ENCODE results near the gene FRY.

Gene FRY

GRCh38 chr13:32081591-32081990 is 50.0 kb downstream of the FRY start:
- DNase-seq (ENCODE audit: low read depth in 2 of 2), result no peak

DNA sequence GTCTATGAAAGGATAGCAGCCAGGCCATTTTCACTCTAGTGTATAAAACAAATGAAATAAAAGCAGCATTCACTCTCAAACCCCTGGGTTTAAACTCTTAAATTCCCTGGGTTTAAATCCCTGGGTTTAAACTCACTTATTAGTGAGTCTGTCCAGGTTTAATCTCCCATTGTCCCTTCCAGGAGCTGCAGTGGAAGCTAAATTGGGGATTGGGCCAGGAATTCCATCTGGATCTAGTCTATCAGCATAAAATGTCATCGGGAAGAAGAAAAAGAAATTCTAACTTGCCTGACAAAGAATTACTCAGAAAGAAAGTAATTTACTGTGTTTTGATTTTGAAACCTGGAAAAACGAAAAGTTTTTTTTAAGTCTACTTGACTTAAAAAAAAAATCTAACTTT is 54.8 kb downstream of the FRY start:
- no peak for DNase-seq (ENCODE audit: low read depth in 2 of 2)

DNA sequence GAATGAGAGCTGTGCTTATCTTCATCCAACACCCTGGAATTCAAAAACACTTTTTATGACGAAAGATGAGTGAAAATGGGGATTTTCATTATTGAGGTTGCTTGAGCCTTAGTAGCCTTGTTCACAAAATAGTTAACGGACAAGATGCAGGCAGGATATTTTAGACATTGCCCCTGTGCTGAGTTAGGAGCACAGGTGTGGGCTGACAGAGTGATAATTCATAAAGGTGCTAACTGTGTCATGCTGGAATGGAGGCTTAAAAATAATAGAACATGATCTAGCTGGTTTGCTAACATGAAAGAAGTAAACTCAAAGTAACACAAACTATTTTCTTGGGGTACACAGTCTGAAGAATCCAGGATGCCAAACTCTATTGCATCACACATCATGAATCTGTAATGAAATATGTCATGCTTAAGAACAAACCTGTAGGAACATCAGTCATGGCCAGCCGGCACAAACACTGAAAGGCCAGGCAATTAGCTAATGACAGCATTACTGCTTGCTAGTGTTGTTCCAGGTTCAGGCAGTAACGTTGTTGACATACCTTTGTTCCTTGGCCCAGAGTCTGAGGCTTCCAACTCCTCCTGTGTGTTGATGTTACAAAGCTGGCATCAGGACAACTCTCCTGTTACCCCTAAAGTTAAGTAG is 55.3 kb downstream of the FRY start:
- DNase-seq (ENCODE audit: low read depth in 2 of 2), result no peak

DNA sequence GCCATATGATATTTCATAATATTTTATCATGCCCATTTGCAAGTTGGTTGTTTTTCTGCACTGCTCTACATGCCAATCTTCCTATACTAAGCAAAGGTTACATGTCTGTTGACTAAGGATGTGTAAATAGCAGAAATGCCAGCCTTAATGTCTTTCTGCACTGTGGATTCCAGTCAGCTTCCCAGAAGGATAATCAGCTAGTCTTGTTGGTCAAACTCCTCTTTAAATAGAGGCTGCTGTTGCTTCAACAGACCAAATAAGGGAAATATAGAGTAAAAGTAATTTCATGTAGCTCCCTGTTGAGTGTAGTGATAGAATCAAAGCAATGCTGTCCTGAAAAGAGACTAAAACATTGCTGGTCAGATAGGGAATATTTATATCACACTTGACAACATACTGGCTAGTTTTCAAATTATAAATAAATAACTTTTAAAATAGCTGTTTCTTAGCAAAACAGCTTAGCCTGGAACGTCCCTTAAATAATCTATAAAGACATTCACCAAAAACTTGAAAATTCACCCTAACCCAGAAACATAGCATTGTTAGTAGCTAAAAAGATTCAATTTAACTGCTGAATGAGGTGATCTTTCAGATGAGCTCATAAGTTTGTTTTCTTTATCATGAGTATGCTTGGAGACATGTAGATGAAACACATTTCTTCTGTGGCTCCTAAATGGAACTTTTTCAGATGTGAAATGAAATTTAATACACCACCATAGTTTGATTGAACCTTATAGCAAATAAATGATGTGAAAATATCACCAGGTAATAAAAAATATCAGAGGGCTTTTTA is 56.6 kb downstream of the FRY start:
- no peak for DNase-seq (ENCODE audit: low read depth in 2 of 2)

DNA sequence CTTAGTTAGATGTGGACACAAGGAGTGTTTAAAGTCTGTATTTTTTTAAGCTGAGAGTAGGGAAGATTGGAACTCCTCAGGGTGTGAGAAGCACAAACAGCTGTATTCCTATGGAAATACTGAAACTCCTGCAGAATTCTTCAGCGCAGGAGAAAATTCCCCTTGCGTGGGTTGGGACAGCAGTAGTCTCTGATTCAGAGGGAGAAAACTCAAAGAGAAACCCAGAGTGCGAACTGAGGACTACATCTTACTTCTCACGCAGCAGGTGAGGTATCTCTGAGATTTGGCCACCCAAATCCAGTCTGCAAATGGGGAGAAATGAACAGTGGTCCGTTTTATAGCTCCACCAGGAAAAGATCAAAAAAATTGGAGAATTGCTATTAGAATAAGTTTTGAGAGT is 60.9 kb downstream of the FRY start:
- DNase-seq (ENCODE audit: low read depth in 2 of 2), result no peak

DNA sequence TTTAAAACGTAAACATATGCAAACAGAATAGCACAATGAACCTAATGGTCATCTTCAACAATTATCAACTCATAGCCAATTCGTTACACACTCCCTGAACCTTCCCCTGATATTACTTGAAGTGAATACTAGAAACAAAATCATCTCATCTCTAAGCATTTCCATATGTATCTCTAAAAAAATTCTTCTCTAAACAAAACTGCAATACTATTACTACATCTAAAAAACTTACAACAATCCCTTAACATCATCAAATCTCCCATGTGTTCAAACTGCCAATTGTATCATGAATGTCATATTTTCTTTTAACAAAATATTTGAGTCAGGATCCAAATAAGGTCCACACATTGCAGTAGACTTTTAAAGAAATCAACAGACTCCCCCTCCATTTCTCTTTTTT is 61.4 kb downstream of the FRY start:
- DNase-seq (ENCODE audit: low read depth in 2 of 2), result no peak

GRCh38 chr13:32098272-32098671 is 66.7 kb downstream of the FRY start:
- no peak for DNase-seq (ENCODE audit: low read depth in 2 of 2)

- DNase-seq (ENCODE audit: low read depth in 2 of 2), result no peak
These were observed 74.2 kb downstream of the FRY start for GRCh38 chr13:32105653-32106313.

DNA sequence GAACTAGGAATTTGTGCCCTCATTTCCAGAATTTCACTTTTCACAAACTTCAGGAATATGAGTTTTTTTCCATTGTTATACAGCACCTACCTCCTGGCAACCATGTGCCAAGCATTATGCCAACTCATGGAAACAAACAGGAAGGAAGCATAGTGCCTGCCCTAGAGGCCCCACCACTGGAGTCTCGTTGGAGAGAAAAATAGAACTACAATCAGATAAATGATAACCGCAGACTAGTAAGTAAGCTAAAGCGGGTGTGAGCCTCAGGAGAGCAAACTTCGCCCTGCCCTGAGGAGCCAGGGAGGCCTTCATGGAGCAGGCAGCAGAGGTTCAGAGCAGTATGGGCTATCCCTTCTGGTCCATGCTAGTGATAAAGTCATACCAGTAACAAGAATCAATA is 75.9 kb downstream of the FRY start:
- no peak for DNase-seq (ENCODE audit: low read depth in 2 of 2)

DNA sequence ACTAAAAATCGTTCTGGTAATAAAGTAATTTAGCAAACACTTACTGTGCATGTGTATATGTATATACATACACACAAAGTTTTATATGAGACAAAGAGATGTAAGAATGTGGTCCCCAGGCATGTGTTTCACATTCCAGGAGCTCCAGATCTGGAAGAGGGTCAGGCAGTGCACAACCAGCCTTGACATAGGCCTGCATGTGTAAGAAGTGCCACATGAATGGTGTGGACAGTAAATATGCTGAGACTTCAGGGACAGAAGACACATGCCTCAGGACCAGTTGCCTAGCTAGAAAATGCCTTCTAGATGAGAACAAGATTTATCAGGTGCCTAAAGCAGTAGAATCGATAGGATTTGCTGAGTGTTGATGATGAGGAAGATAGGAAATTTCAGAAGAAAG is 76.4 kb downstream of the FRY start:
- DNase-seq (ENCODE audit: low read depth in 2 of 2), result no peak

DNA sequence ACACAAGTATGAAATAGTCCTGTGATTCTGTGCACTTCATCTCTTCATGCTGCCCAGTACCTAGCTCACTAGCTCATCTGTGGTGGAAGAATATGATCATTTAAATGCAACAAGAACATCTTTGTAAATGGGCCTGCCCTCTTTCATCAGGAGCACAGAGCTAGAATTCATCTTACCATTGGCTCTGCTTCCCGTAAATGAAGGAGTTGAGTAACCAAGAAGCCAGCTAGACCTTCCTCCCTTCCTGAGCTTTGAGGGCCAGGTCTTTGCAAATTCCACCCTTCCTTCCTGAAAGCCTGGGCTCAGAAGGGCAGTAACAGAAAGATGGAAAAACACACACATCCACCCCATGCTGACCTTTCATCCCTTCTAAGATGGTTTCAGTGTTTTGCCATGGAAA is 82.0 kb downstream of the FRY start:
- DNase-seq (ENCODE audit: low read depth in 2 of 2), result no peak

DNA sequence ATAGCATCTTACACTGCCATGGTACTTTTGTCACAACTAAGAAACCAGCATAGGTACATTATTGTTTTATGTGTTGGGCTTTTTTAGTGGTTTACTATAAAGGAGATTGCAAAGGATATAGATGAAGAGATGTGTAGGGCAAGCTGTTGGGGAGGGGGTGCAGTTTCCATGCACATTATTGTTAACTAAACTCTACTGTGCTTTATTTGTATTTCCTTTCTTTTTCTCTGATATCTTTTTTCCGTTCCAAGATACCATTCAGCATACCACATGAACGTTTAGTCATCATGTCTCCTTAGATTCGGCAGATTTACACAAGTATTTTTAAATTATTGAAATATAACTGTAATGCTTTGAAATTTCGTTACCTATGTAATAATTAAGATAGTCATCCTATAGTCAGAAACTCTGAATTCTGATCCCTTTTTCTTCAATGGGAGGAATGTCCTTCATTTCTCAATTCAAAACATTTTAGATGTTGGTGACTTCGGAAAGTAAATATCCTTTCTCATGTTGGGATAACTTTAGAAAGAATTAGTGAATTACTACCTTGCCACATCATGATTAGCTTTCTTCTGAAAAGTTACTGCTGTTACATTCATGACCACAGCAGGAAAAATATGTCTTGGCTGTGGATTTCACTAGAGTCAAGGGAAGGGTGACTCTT is 82.8 kb downstream of the FRY start:
- DNase-seq (ENCODE audit: low read depth in 2 of 2), result no peak

GRCh38 chr13:32115066-32115465 is 83.5 kb downstream of the FRY start:
- no peak for DNase-seq (ENCODE audit: low read depth in 2 of 2)

DNA sequence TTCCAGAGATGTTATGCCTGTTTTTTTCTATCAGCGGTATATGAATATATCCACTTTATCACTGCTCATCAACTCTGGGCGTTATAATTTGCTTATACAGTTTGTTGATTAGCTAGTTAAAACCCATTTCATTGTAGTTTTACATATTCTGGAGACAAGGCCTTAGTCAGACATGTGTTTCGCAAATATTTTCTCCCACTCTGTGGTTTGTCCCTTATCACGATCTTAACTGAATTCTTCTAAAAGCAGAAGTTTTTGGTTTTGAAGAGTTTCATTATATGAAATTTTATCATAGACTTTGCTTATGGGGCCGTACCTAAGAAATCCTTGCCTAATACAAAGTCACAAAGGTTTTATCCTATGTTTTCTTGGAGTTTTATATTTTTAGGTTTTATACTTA is 84.6 kb downstream of the FRY start:
- no peak for DNase-seq (ENCODE audit: low read depth in 2 of 2)

GRCh38 chr13:32117001-32117400 is 85.4 kb downstream of the FRY start:
- DNase-seq (ENCODE audit: low read depth in 2 of 2), result no peak

GRCh38 chr13:32117701-32118100 is 86.1 kb downstream of the FRY start:
- DNase-seq (ENCODE audit: low read depth in 2 of 2), result no peak

DNA sequence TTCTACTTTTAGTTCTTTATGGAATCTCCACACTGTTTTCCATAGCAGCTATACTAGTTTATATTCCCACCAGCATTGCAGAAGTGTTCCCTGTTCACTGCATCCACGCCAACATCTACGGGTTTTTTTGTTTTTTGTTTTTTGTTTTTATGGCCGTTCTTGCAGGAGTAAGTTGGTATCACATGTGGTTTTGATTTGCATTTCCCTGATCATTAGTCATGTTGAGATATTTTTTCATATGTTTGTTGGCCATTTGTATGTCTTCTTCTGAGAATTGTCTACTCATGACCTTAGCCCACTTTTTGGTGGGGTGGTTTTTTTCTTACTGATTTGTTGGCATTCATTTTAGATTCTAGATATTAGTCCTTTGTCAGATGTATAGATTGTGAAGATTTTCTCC is 89.7 kb downstream of the FRY start:
- DNase-seq (ENCODE audit: low read depth in 2 of 2), result no peak

DNA sequence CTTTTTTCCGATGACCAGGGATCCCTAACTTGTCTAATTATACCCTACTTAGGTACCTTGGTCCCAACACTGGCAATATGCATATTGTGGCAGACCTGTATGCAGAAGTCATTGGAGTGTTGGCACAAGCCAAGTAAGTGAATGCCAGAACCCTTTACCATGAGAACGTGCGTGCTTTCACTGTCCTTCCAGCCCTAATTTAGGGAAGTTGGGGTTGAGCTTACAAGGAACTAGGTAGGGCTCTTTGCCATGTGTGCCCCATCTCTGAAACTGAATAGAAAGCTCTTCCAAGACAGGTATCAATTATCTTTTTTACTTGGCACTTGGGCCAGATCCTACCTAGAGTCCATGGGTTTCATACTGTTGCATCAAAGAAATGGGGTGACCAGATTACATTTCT is 93.2 kb downstream of the FRY start:
- no peak for DNase-seq (ENCODE audit: low read depth in 2 of 2)

DNA sequence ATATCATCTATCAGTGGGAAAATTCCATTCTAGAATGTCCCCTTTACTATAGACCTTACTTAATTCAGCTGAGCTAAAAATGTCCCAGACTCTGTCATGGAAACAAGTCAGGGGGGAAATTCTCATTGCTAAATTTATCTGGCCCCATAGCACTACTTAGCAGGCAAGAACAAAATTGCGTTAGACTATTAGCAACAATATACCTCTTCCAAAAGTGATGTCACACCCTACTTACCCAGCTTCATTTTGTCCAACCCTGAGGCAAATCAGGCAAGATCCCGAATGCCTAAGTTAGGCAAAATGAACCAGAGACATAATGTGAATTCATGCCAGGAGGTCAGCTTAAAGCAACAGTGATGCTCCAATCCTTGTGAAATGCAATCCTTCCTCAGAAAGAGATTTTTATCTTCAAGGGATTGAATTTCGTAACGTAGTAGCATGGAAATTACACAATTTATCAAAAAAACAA is 93.7 kb downstream of the FRY start:
- DNase-seq (ENCODE audit: low read depth in 2 of 2), result no peak

- no peak for DNase-seq (ENCODE audit: low read depth in 2 of 2)
These were observed 94.2 kb downstream of the FRY start for GRCh38 chr13:32125751-32126150.

GRCh38 chr13:32126278-32126677 is 94.7 kb downstream of the FRY start:
- DNase-seq (ENCODE audit: low read depth in 2 of 2), result no peak

- no peak for DNase-seq (ENCODE audit: low read depth in 2 of 2)
These were observed 95.2 kb downstream of the FRY start for GRCh38 chr13:32126756-32127155.
